Heart left ventricle (tissue), 13 donors: ENCODE measurements around the gene SLC25A40.
"Not testable (repeated sequence)": the region's sequence is repeated elsewhere in the genome, so short reads cannot be mapped to it uniquely, and the experiment has no call there.

Experiments used
- CTCF ChIP-seq, 12 donors: fragments of 200-600 bp; sonication (generic) in 4 of 12; IDR thresholded peaks; one replicate each; pipeline versions ENCODE4 v1.5.0 to v1.8.0; 2018 to 2022; ENCODE audit warnings: antibody characterized with exemption in 12 of 12, mild to moderate bottlenecking in 5 of 12
- POLR2A ChIP-seq, 2 donors: fragments of 450-650 bp; IDR thresholded peaks; one replicate each; pipeline ENCODE4 v1.6.1; 2017; ENCODE audit warnings: antibody characterized with exemption in 2 of 2, mild to moderate bottlenecking in 2 of 2, moderate library complexity in 2 of 2
- donor health status: ischemic (EF 13 %, LVEDD 7.1; RV severe dilation, severe dysfunction).
- donor health status: DM: no; HTN: yes; CAD: no.
- donor health status: DM: no; HTN: no; CAD: no.
- donor health status: ischemic (EF 25% LVEDD 6.9; RV normal size, moderate dysfunction).
- donor health status: ischemic (EF 25% LVEDD 5.7; RV mildly dilated, moderate dysfunction).
- donor health status: ischemic (EF 35%, LVEDD 5.7; RV mildly dilated, moderate dysfunction).
- donor health status: nonischemic (EF 11% LVEDD 7.7; RV severe dilation, severe dysfunction).
- donor health status: DM: yes; HTN: yes; CAD: no.
- donor health status: PGD.
- donor health status: ischemic (EF 29% LVEDD 5.4; RV normal size, mild dysfunction).
- donor health status: nonischemic (EF 23%, LVEDD 6.1; RV moderate dilation, normal function).

GRCh38 chr7:87822056-87822455, 54.1 kb downstream of the SLC25A40 start:
- TF ChIP-seq CTCF, POLR2A (IDR thresholded peaks at IDR 0.05): not testable (repeated sequence)
